K562 (cell line): Measurements from ENCODE around the gene LINGO3. TPM values are rescaled to one million over a fixed set of nuclear protein-coding genes. Genes with fewer than 3 reads are reported as not detected.
A peak's percentile ranks its signal among the peaks of the same experiment; 100 is the strongest.

ENCODE experiments used
- ATAC-seq: fragments of 200-7000 bp; cut with Tn5 transposase; 3 replicates; pipeline ENCODE4 v1.9.1; 2020; ENCODE audit warnings: moderate library complexity
- BruUV-seq: library from RNA; stranded (reverse); fragments of 400-500 nt; replicated peaks from 2 replicates; lab custom pipeline; 2021; lab: Mats Ljungman, UMichigan
- CTCF ChIA-PET: fragments of 300-600 bp; formaldehyde crosslinking; extraction: SDS; loops from one replicate; lab custom pipeline; 2021; ENCODE audit warnings: low intra/inter-chr PET ratio; lab: Yijun Ruan, JAX
- POLR2A ChIA-PET: fragments of 300-600, 350-650 bp; sonication (Branson Sonifier 250); formaldehyde crosslinking; extraction: SDS; loops from one replicate; lab custom pipeline; 2021; ENCODE audit warnings: antibody characterized with exemption, inconsistent platforms; lab: Yijun Ruan, JAX
- DNase-seq, 4 experiments: peaks; one replicate each; pipeline versions ENCODE4 v3.0.0 to v3.0.0-alpha.2; 2011 to 2018; ENCODE audit warnings: low spot score in 3 of 4, mixed read lengths in 3 of 4; ENCODE audit errors: extremely low read depth in 1 of 4
- FAIRE-seq: peaks from 2 replicates; lab custom pipeline; 2011; peaks lifted over from hg19 to GRCh38; lab: Jason Lieb, UNC
- H2AFZ ChIP-seq: 2 replicates; pipeline ENCODE4 v1.6.0; 2011; ENCODE audit warnings: low read depth, low read length, control low read depth, inconsistent platforms
- H3K27ac ChIP-seq: fragments of 200-600 bp; 3 replicates; pipeline ENCODE4 v1.8.0; 2011; ENCODE audit warnings: low read depth, mild to moderate bottlenecking, control low read depth, inconsistent platforms, low read length, moderate library complexity, mixed read lengths; ENCODE audit errors: extremely low read depth
- H3K27me3 ChIP-seq, 2 experiments: fragments of 300-600 bp in 1 of 2; 2 replicates in 1 of 2; 3 replicates in 1 of 2; pipeline versions ENCODE4 v1.6.0 to v1.8.0; 2011; ENCODE audit warnings: inconsistent platforms in 2 of 2, low read length in 2 of 2, mild to moderate bottlenecking in 1 of 2, mixed read lengths in 1 of 2, moderate library complexity in 1 of 2; ENCODE audit not compliant: control insufficient read depth in 2 of 2, insufficient read depth in 2 of 2
- H3K36me3 ChIP-seq: fragments of 300-600 bp; 3 replicates; pipeline ENCODE4 v1.8.0; 2011; ENCODE audit warnings: mild to moderate bottlenecking, low read length, inconsistent platforms; ENCODE audit not compliant: control insufficient read depth, insufficient read depth
- H3K4me1 ChIP-seq, 2 experiments: fragments of 200-600 bp in 1 of 2; replicated peaks in 1 of 2; 2 replicates in 1 of 2; 3 replicates in 1 of 2; pipeline versions ENCODE4 v1.5.1 to v1.8.0; 2011; ENCODE audit warnings: inconsistent platforms in 2 of 2, low read length in 2 of 2, mild to moderate bottlenecking in 1 of 2, mixed read lengths in 1 of 2, moderate library complexity in 1 of 2; ENCODE audit not compliant: control insufficient read depth in 2 of 2, insufficient read depth in 2 of 2
- H3K4me2 ChIP-seq: 2 replicates; pipeline ENCODE4 v1.6.1; 2011; ENCODE audit warnings: low read length, control low read depth, inconsistent platforms, mixed read lengths; ENCODE audit not compliant: insufficient read depth
- H3K4me3 ChIP-seq: fragments of 200-600 bp; sonication (generic), shearing (Covaris generic); 2 replicates; pipeline ENCODE4 v1.5.1; 2016; ENCODE audit warnings: control low read depth, inconsistent platforms
- H3K79me2 ChIP-seq: fragments of 200-600 bp; 3 replicates; pipeline ENCODE4 v1.8.0; 2011; ENCODE audit warnings: low read length, inconsistent platforms; ENCODE audit not compliant: control insufficient read depth, insufficient read depth
- H3K9ac ChIP-seq, 2 experiments: 2 replicates each; pipeline versions ENCODE4 v1.6.0 to v1.6.1; 2011; ENCODE audit warnings: low read depth in 2 of 2, low read length in 2 of 2, control low read depth in 1 of 2, inconsistent platforms in 1 of 2, mild to moderate bottlenecking in 1 of 2, mixed read lengths in 1 of 2; ENCODE audit not compliant: insufficient read depth in 1 of 2
- H3K9me1 ChIP-seq: one replicate; pipeline ENCODE4 v1.6.0; 2011; ENCODE audit warnings: inconsistent platforms, mild to moderate bottlenecking, low read length, moderate library complexity; ENCODE audit not compliant: control insufficient read depth, insufficient read depth
- H3K9me3 ChIP-seq: replicated peaks from 2 replicates; pipeline ENCODE4 v1.5.1; 2011; ENCODE audit warnings: low read depth, low read length, inconsistent platforms; ENCODE audit not compliant: control insufficient read depth, insufficient read depth
- H4K20me1 ChIP-seq: replicated peaks from 2 replicates; pipeline ENCODE4 v1.6.1; 2011; ENCODE audit warnings: low read length, inconsistent platforms, mixed read lengths; ENCODE audit not compliant: control insufficient read depth, insufficient read depth
- POLR2G ChIP-seq: fragments of 200-400 bp; formaldehyde crosslinking; IDR thresholded peaks from 2 replicates; pipeline ENCODE4 v1.6.1; 2017; ENCODE audit warnings: low read depth, mild to moderate bottlenecking, antibody characterized with exemption, low read length, moderate library complexity
- ZNF212 ChIP-seq: fragments of 450-650 bp; formaldehyde crosslinking; IDR thresholded peaks from 2 replicates; pipeline ENCODE4 v1.4.0; 2020; ENCODE audit warnings: mild to moderate bottlenecking
- WGBS: fragments of 100-300 bp; shearing (Covaris generic); methylation state at CpG from one replicate; pipeline ENCODE4 v1.1.6; 2016; ENCODE audit warnings: low coverage, mixed read lengths; ENCODE audit not compliant: insufficient coverage; ENCODE audit errors: missing lambda C conversion rate; 5-methylcytosine and 5-hydroxymethylcytosine counted together
- in situ Hi-C: fragments of 300-500 bp; cut with MboI; formaldehyde crosslinking; loops from 4 replicates; pipeline ENCODE4 v1.15.0; 2018; ENCODE audit warnings: inconsistent platforms, mixed read lengths
- intact Hi-C: fragments of 100-400 bp; cut with micrococcal nuclease; formaldehyde crosslinking; loops from 2 replicates; pipeline ENCODE4 v1.14.2; 2022
- polyA plus RNA-seq, 8 experiments: library from polyadenylated mRNA; depleted of rRNA in 4 of 8; stranded (reverse) in 5 of 8; unstranded in 3 of 8; fragments of >200 nt; fragmentation: Nextera tagmentation in 2 of 8; fragmentation: Illumina TruSeq in 1 of 8; extraction: Ambion mirVana in 2 of 8; extraction: Trizol in 1 of 8; gene quantifications; 2 replicates each; pipeline versions ENCODE4 v1.2.1 to v1.2.3, GENCODE V29; 2011 to 2014; ENCODE audit warnings: inconsistent platforms in 1 of 8, missing spikeins in 1 of 8
- total RNA-seq, 7 experiments: library from RNA; depleted of rRNA in 6 of 7; stranded (reverse); fragments of >200 nt in 6 of 7; fragmentation: Illumina TruSeq in 2 of 7; extraction: Trizol in 2 of 7; gene quantifications; 2 replicates each; pipeline versions ENCODE4 v1.2.1 to v1.2.3, GENCODE V29; 2011 to 2021; ENCODE audit warnings: low replicate concordance in 1 of 7
- TF ChIP-seq, protein P1 (sequence below): sonication (generic); formaldehyde crosslinking; IDR thresholded peaks from 2 replicates; pipeline ENCODE4 v1.8.1; 2023; ENCODE audit warnings: mild to moderate bottlenecking, missing genetic modification reagents

LINGO3 gene
- total and polyA plus RNA-seq, 9 of the 15 experiments (the other 6 are each of a cell fraction or from before 2014, with no cell fraction given) = 0.03 to 0.05 (median 0.03) TPM; not detected in 6

DNA sequence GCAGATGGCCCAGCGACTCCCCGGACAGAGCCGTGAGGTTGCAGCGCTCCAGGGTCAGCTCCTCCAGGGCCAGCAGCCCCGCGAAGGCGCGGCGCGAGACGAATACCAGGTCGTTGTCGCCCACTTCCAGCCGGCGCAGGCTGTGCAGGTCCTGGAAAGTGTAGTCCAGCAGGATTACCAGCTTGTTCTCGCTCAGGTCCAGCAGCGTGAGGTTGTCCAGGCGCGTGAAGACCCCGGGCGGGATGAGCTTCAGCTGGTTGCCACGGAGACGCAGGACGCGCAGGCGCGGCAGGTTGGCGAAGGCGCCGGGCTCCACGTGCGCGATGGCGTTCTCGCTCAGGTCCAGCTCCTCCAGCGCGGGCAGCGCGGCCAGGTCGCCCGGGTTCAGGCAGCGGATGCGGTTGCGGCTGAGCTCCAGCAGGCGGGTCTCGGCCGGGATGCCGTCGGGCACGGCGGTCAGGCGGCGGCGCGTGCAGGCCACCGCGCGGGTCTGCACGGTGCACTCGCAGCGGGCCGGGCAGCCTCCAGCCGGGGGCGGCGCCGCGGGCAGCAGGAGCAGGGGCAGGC lies 16.7 kb downstream of the LINGO3 start:
- H3K4me3 ChIP-seq = no peak overlapping the region
- DNase-seq (no peak), FAIRE-seq (no peak), ATAC-seq (no peak)
- in situ Hi-C loops = no loop called here
- no peak overlapping the region for H2AFZ ChIP-seq
- peaks cover 2% of the 10 kb centered on the region for H3K9me1 ChIP-seq
- intact Hi-C loops = no loop called here
- WGBS = 98% methylated on average over 33 of the region's 67 CpGs
- TF ChIP-seq, protein P1, sequence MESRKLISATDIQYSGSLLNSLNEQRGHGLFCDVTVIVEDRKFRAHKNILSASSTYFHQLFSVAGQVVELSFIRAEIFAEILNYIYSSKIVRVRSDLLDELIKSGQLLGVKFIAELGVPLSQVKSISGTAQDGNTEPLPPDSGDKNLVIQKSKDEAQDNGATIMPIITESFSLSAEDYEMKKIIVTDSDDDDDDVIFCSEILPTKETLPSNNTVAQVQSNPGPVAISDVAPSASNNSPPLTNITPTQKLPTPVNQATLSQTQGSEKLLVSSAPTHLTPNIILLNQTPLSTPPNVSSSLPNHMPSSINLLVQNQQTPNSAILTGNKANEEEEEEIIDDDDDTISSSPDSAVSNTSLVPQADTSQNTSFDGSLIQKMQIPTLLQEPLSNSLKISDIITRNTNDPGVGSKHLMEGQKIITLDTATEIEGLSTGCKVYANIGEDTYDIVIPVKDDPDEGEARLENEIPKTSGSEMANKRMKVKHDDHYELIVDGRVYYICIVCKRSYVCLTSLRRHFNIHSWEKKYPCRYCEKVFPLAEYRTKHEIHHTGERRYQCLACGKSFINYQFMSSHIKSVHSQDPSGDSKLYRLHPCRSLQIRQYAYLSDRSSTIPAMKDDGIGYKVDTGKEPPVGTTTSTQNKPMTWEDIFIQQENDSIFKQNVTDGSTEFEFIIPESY = peak; percentile 61
- TF ChIP-seq POLR2G (0 out of 2 replicates have a peak, but pooled peaks have one; percentile 47), ZNF212 (CRISPR knock-in tag) (no peak)
- BruUV-seq = no TSS peak
- no peaks in the 10 kb centered on the region for H3K27me3 ChIP-seq
- H3K27ac ChIP-seq = no peak overlapping the region
- H3K4me1 ChIP-seq = peaks cover 10 to 56% of the 10 kb centered on the region in 2 experiments
- ChIA-PET POLR2A (interaction anchor here (0.6 to 2.3 kb wide), 5 partner anchors 9 to 103 kb away, joined by 3 to 10 read pairs (median 3); partner anchors contain the start of gene PEAK3), CTCF (no interaction called here)
- H3K36me3 ChIP-seq = no peaks in the 10 kb centered on the region
- no peaks in the 10 kb centered on the region for H3K79me2 ChIP-seq
- no peak overlapping the region for H3K9ac ChIP-seq
- H3K9me3 ChIP-seq = no peaks in the 10 kb centered on the region
- H4K20me1 ChIP-seq = no peaks in the 10 kb centered on the region
- no peak overlapping the region for H3K4me2 ChIP-seq
